GM12878 (cell line): ENCODE measurements around the gene LMF1. TPM values are rescaled to one million over a fixed set of nuclear protein-coding genes. Genes with fewer than 3 reads are reported as not detected.

Experiments
- ATAC-seq: fragments of 200-7000 bp; cut with Tn5 transposase; 3 replicates; pipeline ENCODE4 v1.9.1; 2020; ENCODE audit warnings: mild to moderate bottlenecking, moderate library complexity
- BruUV-seq: library from RNA; stranded (reverse); fragments of 400-500 nt; replicated peaks from 2 replicates; lab custom pipeline; 2021; lab: Mats Ljungman, UMichigan
- CTCF ChIA-PET: fragments of 300-600 bp; sonication (Branson Sonifier 250); formaldehyde crosslinking; extraction: SDS; loops from one replicate; lab custom pipeline; 2021; ENCODE audit warnings: inconsistent platforms; lab: Yijun Ruan, JAX
- POLR2A ChIA-PET: fragments of 350-600 bp; formaldehyde crosslinking; extraction: SDS; loops from one replicate; lab custom pipeline; 2021; ENCODE audit warnings: inconsistent platforms; lab: Charles Lee
- RAD21 ChIA-PET: fragments of 300-600 bp; sonication (Branson Sonifier 250); formaldehyde crosslinking; loops from one replicate; lab custom pipeline; 2023; ENCODE audit warnings: antibody characterized with exemption; ENCODE audit not compliant: unreplicated experiment; lab: Charles Lee
- SMC1A ChIA-PET: fragments of 300-600 bp; sonication (Branson Sonifier 250); formaldehyde crosslinking; loops from one replicate; lab custom pipeline; 2023; ENCODE audit not compliant: unreplicated experiment, uncharacterized antibody; lab: Charles Lee
- DNase-seq: peaks from one replicate; pipeline ENCODE4 v3.0.0-alpha.2; 2011; ENCODE audit warnings: low read depth, low spot score
- FAIRE-seq: peaks from 3 replicates; lab custom pipeline; 2011; peaks lifted over from hg19 to GRCh38; lab: Jason Lieb, UNC
- H2AFZ ChIP-seq: 2 replicates; pipeline ENCODE4 v1.6.0; 2011; ENCODE audit warnings: low read depth, low read length, control low read depth; ENCODE audit not compliant: control insufficient read depth
- H3K27ac ChIP-seq: 2 replicates; pipeline ENCODE4 v1.5.1; 2011; ENCODE audit warnings: control low read depth; ENCODE audit not compliant: control insufficient read depth, insufficient read depth
- H3K27me3 ChIP-seq, 2 experiments: replicated peaks in 1 of 2; 2 replicates each; pipeline versions ENCODE4 v1.6.0 to v1.6.1; 2011; ENCODE audit warnings: low read length in 1 of 2; ENCODE audit not compliant: control insufficient read depth in 2 of 2, insufficient read depth in 2 of 2
- H3K36me3 ChIP-seq, 2 experiments: 2 replicates each; pipeline ENCODE4 v1.5.1; 2011; ENCODE audit warnings: low read length in 1 of 2; ENCODE audit not compliant: control insufficient read depth in 2 of 2, insufficient read depth in 2 of 2
- H3K4me1 ChIP-seq: 2 replicates; pipeline ENCODE4 v1.6.1; 2011; ENCODE audit warnings: mild to moderate bottlenecking, low read length, moderate library complexity, mixed read lengths; ENCODE audit not compliant: control insufficient read depth, insufficient read depth
- H3K4me2 ChIP-seq: 2 replicates; pipeline ENCODE4 v1.6.0; 2011; ENCODE audit warnings: control low read depth; ENCODE audit not compliant: control insufficient read depth, insufficient read depth
- H3K4me3 ChIP-seq: fragments of 200-600 bp; sonication (generic); 2 replicates; pipeline ENCODE4 v1.5.1; 2016
- H3K79me2 ChIP-seq: 2 replicates; pipeline ENCODE4 v1.6.0; 2011; ENCODE audit warnings: low read length; ENCODE audit not compliant: control insufficient read depth, insufficient read depth
- H3K9ac ChIP-seq: 2 replicates; pipeline ENCODE4 v1.8.0; 2011; ENCODE audit warnings: low read length, control low read depth, mixed read lengths; ENCODE audit not compliant: control insufficient read depth, insufficient read depth
- H3K9me3 ChIP-seq: replicated peaks from 3 replicates; pipeline ENCODE4 v1.5.1; 2011; ENCODE audit warnings: mild to moderate bottlenecking, low read length; ENCODE audit not compliant: control insufficient read depth, insufficient read depth
- H4K20me1 ChIP-seq: 2 replicates; pipeline ENCODE4 v1.6.0; 2011; ENCODE audit not compliant: control insufficient read depth, insufficient read depth
- CBX5 ChIP-seq: sonication (generic); IDR thresholded peaks from 2 replicates; pipeline ENCODE4 v1.6.1; 2016; ENCODE audit warnings: low read depth, moderate library complexity, mild to moderate bottlenecking, inconsistent platforms
- CUX1 ChIP-seq: IDR thresholded peaks from 2 replicates; pipeline ENCODE4 v1.6.1; 2012; ENCODE audit warnings: improper control_type of control experiment, low read depth, low read length; ENCODE audit not compliant: insufficient replicate concordance
- GABPA ChIP-seq: IDR thresholded peaks from 2 replicates; pipeline ENCODE4 v1.6.1; 2014; ENCODE audit warnings: antibody characterized with exemption, low read depth, mild to moderate bottlenecking, inconsistent platforms
- HDAC2 ChIP-seq: fragments of 200-600 bp; sonication (generic); IDR thresholded peaks from 2 replicates; pipeline ENCODE4 v1.6.1; 2017
- SIN3A ChIP-seq: IDR thresholded peaks from 2 replicates; pipeline ENCODE4 v1.6.1; 2012; ENCODE audit warnings: low read depth, low read length, improper control_type of control experiment
- SPI1 ChIP-seq: IDR thresholded peaks from 2 replicates; pipeline ENCODE4 v1.6.1; 2011; ENCODE audit warnings: low read depth, mild to moderate bottlenecking, low read length, moderate library complexity, borderline replicate concordance; ENCODE audit not compliant: insufficient read depth
- STAT3 ChIP-seq: IDR thresholded peaks from 2 replicates; pipeline ENCODE4 v1.6.1; 2011; ENCODE audit warnings: low read depth, low read length, improper control_type of control experiment
- WGBS: methylation state at CpG from one replicate; pipeline ENCODE4 v1.1.6; 2016; ENCODE audit warnings: low lambda C conversion rate; ENCODE audit not compliant: insufficient replicate concordance, insufficient coverage; ENCODE audit errors: missing lambda C conversion rate; 5-methylcytosine and 5-hydroxymethylcytosine counted together
- in situ Hi-C: fragments of 300-500 bp; cut with MboI; formaldehyde crosslinking; loops from 9 replicates; pipeline ENCODE4 v1.14.3; 2018; ENCODE audit warnings: mixed read lengths
- intact Hi-C: fragments of 100-400 bp; cut with micrococcal nuclease; formaldehyde crosslinking; loops from one replicate; pipeline ENCODE4 v1.14.2; 2022; ENCODE audit not compliant: unreplicated experiment
- polyA plus RNA-seq, 11 experiments: library from polyadenylated mRNA; depleted of rRNA in 4 of 11; unstranded in 6 of 11; stranded (reverse) in 5 of 11; fragments of >200 nt; fragmentation: Nextera tagmentation in 4 of 11; fragmentation: Illumina TruSeq in 1 of 11; extraction: Ambion mirVana in 4 of 11; extraction: Trizol in 1 of 11; gene quantifications; 1 replicate in 1 of 11; 2 replicates in 10 of 11; pipeline versions ENCODE4 v1.2.1 to v1.2.3, GENCODE V29; 2011 to 2016; ENCODE audit warnings: inconsistent platforms in 2 of 11, missing spikeins in 2 of 11, low read depth in 1 of 11
- total RNA-seq, 4 experiments: library from RNA; depleted of rRNA in 3 of 4; stranded (reverse); fragments of >200 nt in 3 of 4; fragmentation: Illumina TruSeq in 1 of 4; extraction: Trizol in 1 of 4; gene quantifications; 2 replicates each; pipeline versions ENCODE4 v1.2.1 to v1.2.3, GENCODE V29; 2013 to 2021
- TF ChIP-seq, protein P1 (sequence below): IDR thresholded peaks from 2 replicates; pipeline ENCODE4 v1.6.1; 2012; ENCODE audit warnings: low read length, inconsistent platforms
- TF ChIP-seq, protein P2 (sequence below): fragments of 450-650 bp; IDR thresholded peaks from 2 replicates; pipeline ENCODE4 v1.6.1; 2017; ENCODE audit warnings: mild to moderate bottlenecking, low read depth, inconsistent platforms; ENCODE audit not compliant: poor library complexity, severe bottlenecking

Gene LMF1
- total and polyA plus RNA-seq, 10 of the 15 experiments (the other 5 are each of a cell fraction or from before 2014, with no cell fraction given): 0.18 to 3.2 (median 1.4) TPM; not detected in 1

GRCh38 chr16:968620-969019, 2.2 kb downstream of the LMF1 start (continued):
- no peak for TF ChIP-seq STAT3
- no peak for TF ChIP-seq GABPA
- no peak for TF ChIP-seq SPI1

- no peak for ATAC-seq
- Histone ChIP-seq H3K27ac (no peak overlapping the region), H3K79me2 (no peaks in the 10 kb centered on the region; the same call in 1 of the 2 replicates), H3K27me3 (no peaks in the 10 kb centered on the region), H3K4me2 (no peak overlapping the region), H2AFZ (no peak overlapping the region), H3K4me3 (no peak overlapping the region), H3K9me3 (peaks cover 2% of the 10 kb centered on the region; the same call in 1 of the 3 replicates), H3K9ac (no peak overlapping the region), H3K4me1 (peaks cover 3% of the 10 kb centered on the region), H4K20me1 (no peaks in the 10 kb centered on the region), H3K36me3 (no peaks in the 10 kb centered on the region)
- no peak for DNase-seq
- WGBS: 90% methylated on average over 41 of the region's 41 CpGs
- intact Hi-C loops (no loop called here), in situ Hi-C loops (no loop called here)
- no TSS peak for BruUV-seq
- no peak for FAIRE-seq
- ChIA-PET CTCF (no interaction called here), POLR2A (no interaction called here), RAD21 (no interaction called here), SMC1A (no interaction called here)
- TF ChIP-seq, protein P1, sequence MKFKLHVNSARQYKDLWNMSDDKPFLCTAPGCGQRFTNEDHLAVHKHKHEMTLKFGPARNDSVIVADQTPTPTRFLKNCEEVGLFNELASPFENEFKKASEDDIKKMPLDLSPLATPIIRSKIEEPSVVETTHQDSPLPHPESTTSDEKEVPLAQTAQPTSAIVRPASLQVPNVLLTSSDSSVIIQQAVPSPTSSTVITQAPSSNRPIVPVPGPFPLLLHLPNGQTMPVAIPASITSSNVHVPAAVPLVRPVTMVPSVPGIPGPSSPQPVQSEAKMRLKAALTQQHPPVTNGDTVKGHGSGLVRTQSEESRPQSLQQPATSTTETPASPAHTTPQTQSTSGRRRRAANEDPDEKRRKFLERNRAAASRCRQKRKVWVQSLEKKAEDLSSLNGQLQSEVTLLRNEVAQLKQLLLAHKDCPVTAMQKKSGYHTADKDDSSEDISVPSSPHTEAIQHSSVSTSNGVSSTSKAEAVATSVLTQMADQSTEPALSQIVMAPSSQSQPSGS: no peak
- TF ChIP-seq CUX1 (no peak), CBX5 (no peak), HDAC2 (no peak), SIN3A (no peak), GABPA (no peak)
- TF ChIP-seq, protein P2, sequence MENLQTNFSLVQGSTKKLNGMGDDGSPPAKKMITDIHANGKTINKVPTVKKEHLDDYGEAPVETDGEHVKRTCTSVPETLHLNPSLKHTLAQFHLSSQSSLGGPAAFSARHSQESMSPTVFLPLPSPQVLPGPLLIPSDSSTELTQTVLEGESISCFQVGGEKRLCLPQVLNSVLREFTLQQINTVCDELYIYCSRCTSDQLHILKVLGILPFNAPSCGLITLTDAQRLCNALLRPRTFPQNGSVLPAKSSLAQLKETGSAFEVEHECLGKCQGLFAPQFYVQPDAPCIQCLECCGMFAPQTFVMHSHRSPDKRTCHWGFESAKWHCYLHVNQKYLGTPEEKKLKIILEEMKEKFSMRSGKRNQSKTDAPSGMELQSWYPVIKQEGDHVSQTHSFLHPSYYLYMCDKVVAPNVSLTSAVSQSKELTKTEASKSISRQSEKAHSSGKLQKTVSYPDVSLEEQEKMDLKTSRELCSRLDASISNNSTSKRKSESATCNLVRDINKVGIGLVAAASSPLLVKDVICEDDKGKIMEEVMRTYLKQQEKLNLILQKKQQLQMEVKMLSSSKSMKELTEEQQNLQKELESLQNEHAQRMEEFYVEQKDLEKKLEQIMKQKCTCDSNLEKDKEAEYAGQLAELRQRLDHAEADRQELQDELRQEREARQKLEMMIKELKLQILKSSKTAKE: no peak
Observed at GRCh38 chr16:967546-968295, 3.1 kb downstream of the LMF1 start.
